ENCODE results near the gene FANCC.

Gene FANCC

DNA sequence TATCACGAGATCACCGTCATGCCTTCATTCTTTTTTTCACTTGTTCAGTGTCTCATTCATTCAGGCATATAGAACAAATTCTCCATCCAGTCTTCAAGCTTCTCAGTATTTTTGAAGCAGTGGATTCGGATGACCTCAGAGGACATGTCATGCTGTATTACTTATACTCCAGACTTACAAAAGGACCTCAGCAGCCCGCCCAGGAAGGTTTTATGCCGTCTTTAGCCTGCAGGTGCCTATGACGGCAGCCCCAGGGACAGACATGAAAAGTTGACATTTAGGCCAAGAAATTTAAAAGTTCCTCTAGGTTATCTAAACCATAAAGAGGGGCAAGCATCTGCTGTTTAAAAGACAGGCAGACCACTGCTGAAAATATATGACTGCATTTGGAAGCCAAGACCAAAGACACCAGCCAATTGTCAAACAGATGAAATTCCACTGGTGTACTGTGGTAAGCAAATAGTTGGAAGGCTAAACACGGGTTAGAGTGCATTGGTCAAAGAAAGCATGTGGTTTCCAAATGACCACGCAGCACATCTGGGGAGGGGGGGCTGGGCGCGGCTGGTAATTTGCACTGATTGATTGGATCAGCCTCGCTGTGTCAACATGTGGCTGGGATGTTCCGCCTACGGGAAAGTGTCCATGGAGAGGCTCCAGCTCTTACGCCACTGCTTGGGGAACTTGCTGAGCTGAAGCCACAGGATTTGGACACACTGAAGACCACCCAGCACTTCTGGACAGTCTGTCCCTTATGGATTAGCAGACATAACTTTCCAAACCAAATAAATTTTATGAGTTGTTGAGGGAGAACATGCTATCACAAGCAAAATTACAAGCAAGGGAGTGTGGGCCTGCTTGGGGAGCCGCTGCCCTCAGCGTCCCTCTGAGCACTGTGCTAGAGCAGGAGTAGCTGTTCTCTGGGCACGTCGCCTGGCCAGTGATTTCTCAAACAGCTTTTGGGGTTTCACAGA lies 173.6 kb downstream of the FANCC start:
- no peak for DNase-seq (ENCODE audit: low read depth)

- DNase-seq (ENCODE audit: low read depth) = no peak
Measured at GRCh38 chr9:95142728-95143127, 174.8 kb downstream of the FANCC start.

- DNase-seq (ENCODE audit: low read depth) = no peak
Measured at GRCh38 chr9:95142315-95142714, 175.2 kb downstream of the FANCC start.

DNA sequence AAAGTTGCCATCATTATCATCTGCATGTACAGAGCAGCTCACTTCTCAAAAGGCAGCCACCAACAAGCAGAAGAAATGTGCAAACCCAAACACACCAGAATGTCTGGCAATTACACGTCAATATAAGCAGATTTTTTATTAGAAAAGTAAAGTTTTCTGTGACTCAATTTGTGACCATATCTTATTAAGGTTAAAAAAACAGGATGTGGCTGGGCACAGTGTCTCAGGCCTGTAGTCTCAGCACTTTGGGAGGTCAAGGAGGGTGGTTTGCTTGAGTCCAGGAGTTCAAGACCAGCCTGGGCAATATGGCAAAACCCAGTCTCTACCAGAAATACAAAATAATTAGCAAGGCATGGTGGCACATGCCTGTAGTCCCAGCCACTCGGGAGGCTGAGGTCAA lies 176.7 kb downstream of the FANCC start:
- no peak for DNase-seq (ENCODE audit: low read depth)

DNA sequence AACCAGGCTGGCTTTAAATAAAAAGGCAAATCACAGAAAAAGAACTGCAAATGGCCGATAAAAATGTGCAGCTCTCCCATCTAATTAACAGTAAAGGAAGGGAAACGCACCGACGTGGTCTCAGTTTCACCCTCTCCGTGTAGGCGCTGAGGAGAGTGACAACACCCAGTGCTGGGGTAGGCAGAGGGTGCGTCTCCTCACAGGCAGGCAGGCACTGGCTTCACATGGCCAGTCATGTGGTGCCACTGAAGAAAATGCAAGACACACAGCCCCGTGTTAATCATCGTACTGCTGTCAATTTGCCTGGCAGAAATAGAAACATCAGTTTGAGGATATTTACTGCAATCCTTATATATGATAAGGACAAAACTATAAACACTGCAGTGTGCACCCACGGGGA lies 178.4 kb downstream of the FANCC start:
- no peak for DNase-seq (ENCODE audit: low read depth)

- no peak for DNase-seq (ENCODE audit: low read depth)
Measured at GRCh38 chr9:95138474-95138873, 179.0 kb downstream of the FANCC start.

DNA sequence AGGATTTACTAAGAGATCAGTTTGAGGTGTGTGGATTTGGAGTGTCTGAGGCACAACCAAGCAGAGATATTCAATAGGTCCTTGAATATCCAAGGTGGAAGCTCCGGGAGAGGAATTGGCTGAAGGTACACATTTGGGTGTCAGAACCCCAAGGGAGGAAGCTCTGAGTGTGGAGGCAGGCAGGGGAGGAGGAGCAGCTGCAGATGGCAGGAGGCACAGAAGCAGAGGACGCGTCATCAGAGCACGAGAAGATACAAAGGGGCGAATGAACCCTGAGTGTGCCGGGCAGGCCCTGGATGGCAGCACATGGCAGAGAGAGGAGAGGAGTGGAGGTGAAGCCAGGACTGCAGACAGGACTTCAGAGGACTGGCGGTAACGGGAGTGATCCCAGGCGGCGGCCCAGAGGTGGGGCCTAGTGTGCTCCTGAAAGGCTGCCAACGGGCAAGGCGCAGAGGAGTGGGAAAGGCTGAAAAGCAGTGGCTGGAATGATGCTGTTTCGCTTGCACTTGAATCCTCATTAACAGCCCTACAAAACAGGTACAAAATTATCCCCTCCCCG lies 179.8 kb downstream of the FANCC start:
- no peak for DNase-seq (ENCODE audit: low read depth)

DNA sequence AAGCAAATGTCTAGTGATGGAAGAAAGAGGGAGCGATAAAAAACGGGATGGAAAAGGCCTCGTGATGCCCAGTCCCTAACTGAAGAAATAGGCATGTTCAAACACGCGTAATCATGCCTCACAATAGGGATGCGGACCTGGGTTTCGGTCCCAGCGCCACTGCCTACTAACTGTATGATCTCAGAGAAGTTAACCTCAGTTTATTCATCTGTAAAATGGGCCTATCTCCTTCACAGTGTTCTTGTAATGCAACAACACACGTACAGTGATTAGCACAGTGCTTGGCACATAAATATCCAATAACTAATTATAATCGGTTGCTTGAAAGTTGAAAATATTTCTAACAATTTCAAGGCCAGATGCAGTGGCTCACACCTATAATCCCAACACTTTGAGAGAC lies 181.8 kb downstream of the FANCC start:
- DNase-seq (ENCODE audit: low read depth) = no peak

- DNase-seq (ENCODE audit: low read depth) = no peak
Measured at GRCh38 chr9:95134457-95134881, 183.0 kb downstream of the FANCC start.

DNA sequence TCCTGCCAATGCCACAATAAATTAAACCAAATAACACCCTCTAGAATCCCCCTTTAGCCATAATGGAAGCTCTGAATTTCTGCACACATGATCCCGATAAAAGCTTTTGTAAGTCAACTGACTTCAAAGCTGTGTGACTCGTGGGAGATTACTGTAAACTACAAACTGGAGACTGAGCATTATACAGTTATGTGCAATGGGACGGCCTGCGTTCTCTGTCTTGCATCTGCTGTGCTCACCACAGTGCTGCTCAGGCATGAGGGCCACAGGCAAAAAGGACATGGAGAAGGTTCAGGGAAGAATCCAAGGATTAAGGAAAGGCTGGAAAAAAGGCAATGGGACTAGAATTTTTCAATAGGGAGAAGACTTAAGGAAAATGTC lies 184.2 kb downstream of the FANCC start:
- DNase-seq (ENCODE audit: low read depth) = no peak

- DNase-seq (ENCODE audit: low read depth) = no peak
Measured at GRCh38 chr9:95132366-95133324, 184.9 kb downstream of the FANCC start.

- DNase-seq (ENCODE audit: low read depth) = peak; percentile 22
Measured at GRCh38 chr9:95131023-95131943, 186.2 kb downstream of the FANCC start.

GRCh38 chr9:95130484-95130883 lies 187.0 kb downstream of the FANCC start:
- DNase-seq (ENCODE audit: low read depth) = no peak

DNA sequence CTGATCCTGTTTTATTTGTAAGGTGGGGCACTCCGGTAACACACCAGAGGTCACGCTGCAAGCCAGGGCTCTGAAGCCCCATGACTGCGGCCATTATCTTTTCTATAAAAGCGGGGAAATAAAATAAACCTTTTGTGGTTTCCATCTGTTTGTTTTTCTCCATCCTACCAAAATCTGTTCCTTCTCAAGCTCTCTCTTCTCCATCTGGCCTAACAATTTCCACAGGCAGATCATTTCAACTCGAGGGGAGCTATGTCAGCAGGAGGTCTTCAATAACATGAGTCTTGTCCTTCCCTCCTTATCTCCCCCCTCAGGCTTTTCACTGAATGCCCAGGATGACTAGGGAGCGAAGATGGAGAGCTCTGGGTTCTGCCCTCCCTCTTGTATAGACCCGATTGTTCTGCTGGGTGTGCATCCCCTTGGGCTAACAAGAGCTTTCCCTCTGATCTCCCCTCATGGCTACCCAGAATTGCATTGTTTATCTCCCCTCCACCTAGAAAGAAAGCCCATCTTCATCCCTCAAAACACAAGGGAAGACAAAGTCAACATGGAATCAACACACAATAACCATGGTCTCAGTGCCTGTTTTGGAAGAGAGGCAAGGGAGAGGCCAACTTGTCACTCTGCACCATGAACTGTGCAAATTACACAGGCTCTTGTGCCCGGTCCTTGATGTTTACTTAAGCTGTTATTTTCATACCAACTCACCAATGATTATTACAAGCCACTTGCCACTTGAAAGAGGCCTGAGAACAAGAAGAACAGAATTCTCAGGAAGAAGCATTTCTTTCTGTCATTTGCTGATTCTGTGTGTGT lies 187.8 kb downstream of the FANCC start:
- no peak for DNase-seq (ENCODE audit: low read depth)

GRCh38 chr9:95128177-95128524 lies 189.4 kb downstream of the FANCC start:
- no peak for DNase-seq (ENCODE audit: low read depth)

- DNase-seq (ENCODE audit: low read depth) = peak; percentile 58
Measured at GRCh38 chr9:95127249-95128176, 190.0 kb downstream of the FANCC start.

GRCh38 chr9:95126739-95127138 lies 190.8 kb downstream of the FANCC start:
- DNase-seq (ENCODE audit: low read depth) = no peak

DNA sequence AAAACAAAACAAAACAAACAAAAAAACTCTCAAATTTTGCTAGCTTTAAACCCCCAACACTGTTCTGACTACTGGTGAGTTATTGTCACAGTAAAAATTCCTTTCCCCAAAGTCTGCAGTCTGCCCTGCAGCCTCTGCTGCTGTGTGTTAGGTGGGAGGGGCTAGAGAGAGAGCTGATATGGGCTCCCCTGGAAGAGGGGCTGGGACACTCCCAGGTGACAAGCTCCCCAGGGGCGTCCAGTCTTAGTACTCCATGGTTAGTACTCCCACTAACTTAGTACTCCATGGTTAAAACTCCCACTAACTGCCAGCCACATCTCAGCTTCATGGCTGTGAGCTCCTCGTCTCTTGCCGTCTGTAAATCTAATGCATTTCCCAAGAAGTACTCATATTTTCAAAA lies 191.9 kb downstream of the FANCC start:
- DNase-seq (ENCODE audit: low read depth) = no peak

DNA sequence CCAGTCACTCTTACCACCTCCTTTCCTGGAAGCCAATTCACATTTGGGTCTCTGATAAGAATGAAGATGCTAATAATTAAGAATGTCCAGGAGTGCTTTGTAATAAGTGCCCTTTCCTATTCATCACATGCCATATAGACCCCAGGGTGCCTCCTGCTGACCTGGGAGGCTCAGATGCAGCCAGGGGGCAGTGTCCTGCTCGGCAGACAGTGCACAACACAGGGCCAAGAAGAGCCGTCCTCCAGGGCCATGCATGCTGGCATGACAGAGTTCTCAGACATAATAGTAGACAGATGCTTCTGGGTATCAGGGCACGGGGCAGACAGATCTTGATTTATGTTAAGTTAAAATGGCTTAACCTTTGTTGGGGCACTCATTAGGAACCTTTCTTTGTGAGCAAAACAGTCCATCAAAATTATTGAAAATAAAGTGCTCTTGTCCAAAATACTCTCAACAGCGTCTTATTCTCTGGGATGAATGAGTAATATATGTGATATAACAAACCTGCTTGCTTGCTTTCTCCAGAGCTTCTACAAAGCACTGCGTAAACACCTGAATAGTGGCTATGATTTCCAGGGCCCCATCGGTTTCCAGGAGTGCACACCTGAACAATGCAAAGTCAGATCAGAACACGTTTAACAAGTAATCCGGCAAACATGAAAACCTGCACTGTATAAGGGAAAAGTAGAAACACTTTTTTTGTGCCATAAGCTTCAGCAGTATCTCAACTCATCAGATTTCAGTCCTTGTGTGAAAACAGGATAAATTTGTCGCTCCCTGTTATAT lies 192.7 kb downstream of the FANCC start:
- DNase-seq (ENCODE audit: low read depth) = no peak

Measured in activated T-cell treated with anti-CD3 and anti-CD28 coated beads for 1 hour (primary cell).